CD4-positive, alpha-beta T cell (primary cell): ENCODE results near the gene SERPINI1. TPM values are rescaled to one million over a fixed set of nuclear protein-coding genes. Genes with fewer than 3 reads are reported as not detected.

Source experiments
- ATAC-seq: fragments of 200-7000 bp; cut with Tn5 transposase; one replicate; pipeline ENCODE4 v1.10.0; 2022; ENCODE audit warnings: mild to moderate bottlenecking; ENCODE audit not compliant: poor library complexity
- CTCF ChIA-PET: fragments of 350-600 bp; sonication (Branson Sonifier 250); formaldehyde crosslinking; loops from one replicate; lab custom pipeline; 2021; ENCODE audit warnings: antibody characterized with exemption, inconsistent platforms; lab: Charles Lee
- POLR2A ChIA-PET: fragments of 350-600 bp; sonication (Branson Sonifier 250); formaldehyde crosslinking; loops from one replicate; lab custom pipeline; 2021; ENCODE audit warnings: antibody characterized with exemption, inconsistent platforms; lab: Charles Lee
- DNase-seq, 14 experiments: peaks; one replicate each; pipeline ENCODE4 v3.0.0-alpha.2; 2013 to 2020; ENCODE audit warnings: mixed read lengths in 2 of 14
- H3K27ac ChIP-seq, 2 donors: one replicate each; pipeline versions ENCODE4 v1.5.1 to v1.7.0; 2013; ENCODE audit warnings: low read length in 2 of 2, low read depth in 1 of 2, mild to moderate bottlenecking in 1 of 2
- H3K27me3 ChIP-seq, 2 experiments: 1 replicate in 1 of 2; 2 replicates in 1 of 2; pipeline versions ENCODE4 v1.6.1 to v1.7.0; 2013; ENCODE audit warnings: low read length in 2 of 2, control low read depth in 1 of 2, mild to moderate bottlenecking in 1 of 2, moderate library complexity in 1 of 2; ENCODE audit not compliant: insufficient read depth in 2 of 2, control insufficient read depth in 1 of 2
- H3K36me3 ChIP-seq: one replicate; pipeline ENCODE4 v1.6.1; 2013; ENCODE audit warnings: low read length, control low read depth; ENCODE audit not compliant: insufficient read depth
- H3K4me1 ChIP-seq: one replicate; pipeline ENCODE4 v1.6.1; 2013; ENCODE audit warnings: low read length, control low read depth; ENCODE audit not compliant: insufficient read depth
- H3K4me3 ChIP-seq: one replicate; pipeline ENCODE4 v1.5.1; 2013; ENCODE audit warnings: mild to moderate bottlenecking, low read length, moderate library complexity
- H3K9me3 ChIP-seq, 2 experiments: 1 replicate in 1 of 2; 2 replicates in 1 of 2; pipeline versions ENCODE4 v1.6.1 to v1.7.0; 2013; ENCODE audit warnings: low read length in 2 of 2, mild to moderate bottlenecking in 2 of 2, control low read depth in 1 of 2, moderate library complexity in 1 of 2; ENCODE audit not compliant: control insufficient read depth in 1 of 2, insufficient read depth in 1 of 2
- H3K27ac Mint-ChIP-seq: one replicate; pipeline ENCODE4 v1.8.0; 2020; ENCODE audit warnings: mixed read lengths
- H3K27me3 Mint-ChIP-seq: one replicate; pipeline ENCODE4 v1.8.0; 2021; ENCODE audit warnings: mixed read lengths
- H3K36me3 Mint-ChIP-seq: one replicate; pipeline ENCODE4 v1.8.0; 2021; ENCODE audit warnings: low read depth, mixed read lengths
- H3K4me1 Mint-ChIP-seq: one replicate; pipeline ENCODE4 v1.8.0; 2021; ENCODE audit warnings: low read depth, mixed read lengths
- H3K4me3 Mint-ChIP-seq: one replicate; pipeline ENCODE4 v1.8.0; 2020; ENCODE audit warnings: mild to moderate bottlenecking, mixed read lengths
- H3K9me3 Mint-ChIP-seq: one replicate; pipeline ENCODE4 v1.8.0; 2020; ENCODE audit warnings: mixed read lengths
- CTCF ChIP-seq: fragments of 200-600 bp; IDR thresholded peaks from one replicate; pipeline ENCODE4 v1.8.0; 2022; ENCODE audit warnings: antibody characterized with exemption, mild to moderate bottlenecking
- intact Hi-C, 2 experiments: fragments of 100-400 bp; cut with DNase I in 1 of 2; cut with micrococcal nuclease in 1 of 2; formaldehyde crosslinking; loops; one replicate each; pipeline versions ENCODE4 v1.15.1 to v1.9.0; 2023 to 2025; cut with DNase I, micrococcal nuclease
- total RNA-seq, 174 experiments: library from RNA in 2 of 174; stranded (reverse) in 2 of 174; gene quantifications; one replicate each; pipeline ENCODE4 v1.2.3 and lab custom pipeline; 2021 to 2026

SERPINI1 gene
- total RNA-seq, 2 experiments from 2014 or later, result 0.64 to 0.66 TPM

- Mint-ChIP-seq H3K36me3 (peaks cover 86% of the 10 kb centered on the region), H3K4me3 (no peak overlapping the region), H3K27me3 (no peaks in the 10 kb centered on the region), H3K4me1 (peaks cover 26% of the 10 kb centered on the region), H3K27ac (peak overlapping the region; percentile 57), H3K9me3 (no peaks in the 10 kb centered on the region)
- intact Hi-C loops, result no loop called here
- DNase-seq, result no peak
- Histone ChIP-seq H3K4me3 (no peak overlapping the region), H3K27me3 (no peaks in the 10 kb centered on the region), H3K9me3 (no peaks in the 10 kb centered on the region), H3K36me3 (peaks cover 69% of the 10 kb centered on the region), H3K27ac (no peak overlapping the region), H3K4me1 (no peaks in the 10 kb centered on the region)
- no peak for ATAC-seq
- ChIA-PET POLR2A (no interaction called here), CTCF (interaction anchor here (1.7 kb wide), 1 partner anchor 11 kb away, joined by 3 read pairs; no protein-coding TSS in a partner anchor)
- TF ChIP-seq CTCF, result no peak
Observed at GRCh38 chr3:167700046-167700445, 35.5 kb upstream of the SERPINI1 start.

- Histone ChIP-seq H3K27ac (no peak overlapping the region), H3K27me3 (no peaks in the 10 kb centered on the region), H3K36me3 (peaks cover 63% of the 10 kb centered on the region), H3K4me3 (no peak overlapping the region), H3K9me3 (no peaks in the 10 kb centered on the region), H3K4me1 (no peaks in the 10 kb centered on the region)
- DNase-seq (no peak), ATAC-seq (no peak)
- no peak for TF ChIP-seq CTCF
- ChIA-PET POLR2A (no interaction called here), CTCF (no interaction called here)
- H3K4me3 Mint-ChIP-seq, result no peak overlapping the region
- peaks cover 29% of the 10 kb centered on the region for H3K4me1 Mint-ChIP-seq
- peak overlapping the region; percentile 57 for H3K27ac Mint-ChIP-seq
- no peaks in the 10 kb centered on the region for H3K9me3 Mint-ChIP-seq
- H3K27me3 Mint-ChIP-seq, result no peaks in the 10 kb centered on the region
- peaks cover 83% of the 10 kb centered on the region for H3K36me3 Mint-ChIP-seq
- intact Hi-C loops, result no loop called here
Observed at GRCh38 chr3:167700926-167701325, 34.6 kb upstream of the SERPINI1 start.

GRCh38 chr3:167705840-167706239 lies 29.7 kb upstream of the SERPINI1 start:
- H3K9me3 Mint-ChIP-seq, result no peaks in the 10 kb centered on the region
- no peaks in the 10 kb centered on the region for H3K9me3 ChIP-seq
- no peak for TF ChIP-seq CTCF
- POLR2A ChIA-PET, result no interaction called here
- H3K36me3 Mint-ChIP-seq, result peaks cover 86% of the 10 kb centered on the region
- H3K27me3 ChIP-seq, result no peaks in the 10 kb centered on the region
- ATAC-seq, result no peak
- peaks cover 56% of the 10 kb centered on the region for H3K36me3 ChIP-seq
- CTCF ChIA-PET, result no interaction called here
- no peak overlapping the region for H3K27ac ChIP-seq
- no peak overlapping the region for H3K4me3 Mint-ChIP-seq
- intact Hi-C loops, result no loop called here
- H3K27me3 Mint-ChIP-seq, result no peaks in the 10 kb centered on the region
- peaks cover 8% of the 10 kb centered on the region for H3K4me1 ChIP-seq
- peak overlapping the region; percentile 16 for H3K27ac Mint-ChIP-seq
- peaks cover 48% of the 10 kb centered on the region for H3K4me1 Mint-ChIP-seq
- no peak for DNase-seq
- H3K4me3 ChIP-seq, result no peak overlapping the region
